ENCODE results near the gene NR5A1. TPM values are rescaled to one million over a fixed set of nuclear protein-coding genes. Genes with fewer than 3 reads are reported as not detected.
A peak's percentile ranks its signal among the peaks of the same experiment; 100 is the strongest.

NR5A1 gene
- total and polyA plus RNA-seq, 2 of the 13 experiments (the other 11 are each of a cell fraction or from before 2014, with no cell fraction given) = 28.9 to 44.7 TPM

DNA sequence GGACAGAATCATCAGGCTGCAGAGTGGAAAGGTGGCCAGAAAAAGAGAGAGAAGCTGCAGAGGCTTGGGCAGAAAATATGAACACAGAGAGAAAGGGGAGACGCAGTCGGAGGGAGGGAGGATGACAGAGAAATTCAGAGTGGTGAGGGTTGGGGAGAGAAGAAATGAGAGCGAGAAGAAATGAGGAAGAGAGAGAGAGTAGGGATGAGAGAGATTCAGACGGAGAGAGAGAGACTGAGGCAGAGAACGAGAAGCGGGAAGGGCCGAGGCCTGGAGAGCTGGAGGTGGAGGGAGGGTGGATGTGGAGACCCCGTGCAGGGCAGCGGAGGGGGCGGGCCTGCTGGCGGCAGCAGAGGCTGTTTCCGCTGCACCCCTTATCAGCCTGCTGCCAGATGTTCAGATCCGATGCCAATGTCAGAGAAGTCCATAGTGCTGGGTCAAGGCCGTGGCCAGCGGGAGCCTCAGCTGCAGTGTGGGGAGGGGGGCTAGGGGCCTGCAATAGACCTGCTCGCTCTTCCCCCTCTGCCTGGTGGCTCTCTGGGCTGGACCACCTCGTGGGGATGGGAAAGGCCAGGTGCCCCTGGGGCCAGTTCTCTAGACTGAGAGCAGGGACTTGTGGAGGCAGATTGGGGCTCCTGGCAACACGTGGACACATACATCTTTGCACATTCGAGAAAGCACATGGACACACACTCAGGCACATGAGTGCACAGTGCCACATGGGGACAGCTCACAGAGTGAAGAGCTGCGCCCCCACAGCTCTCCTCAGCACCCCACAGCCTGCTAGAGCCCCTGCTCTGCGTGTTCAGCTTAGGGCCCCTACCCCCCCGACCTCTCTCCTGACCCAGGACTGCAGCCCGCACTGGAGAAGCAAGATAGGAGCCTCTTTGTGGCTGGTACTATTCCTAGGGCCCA, 4.9 kb upstream of the NR5A1 start (continued):
- TF ChIP-seq TRIM22 (IDR thresholded peaks at IDR 0.05) (no peak), ZNF460 (CRISPR knock-in tag; IDR thresholded peaks at IDR 0.05; ENCODE audit: borderline replicate concordance) (no peak), ZNF891 (CRISPR knock-in tag; IDR thresholded peaks at IDR 0.05) (peak; percentile 43), DNMT3B (CRISPR knock-in tag; conservative IDR thresholded peaks at IDR 0.05) (no peak), ZFP82 (CRISPR knock-in tag; IDR thresholded peaks at IDR 0.05; ENCODE audit: borderline replicate concordance) (no peak), ZNF83 (CRISPR knock-in tag; IDR thresholded peaks at IDR 0.05; ENCODE audit: borderline replicate concordance) (no peak), HOXA5 (CRISPR knock-in tag; IDR thresholded peaks at IDR 0.05) (0 out of 2 replicates have a peak, but pooled peaks have one; percentile 44), SRSF1 (optimal IDR thresholded peaks at IDR 0.05; ENCODE audit: low read depth, low read length) (peak; percentile 59), ZFP90 (CRISPR knock-in tag; IDR thresholded peaks at IDR 0.05; ENCODE audit: borderline replicate concordance) (peak; percentile 56; the same call in 1 of the 2 replicates), RBAK (CRISPR knock-in tag; IDR thresholded peaks at IDR 0.05) (no peak), ZNF207 (IDR thresholded peaks at IDR 0.05; ENCODE audit: borderline replicate concordance) (no peak), PITX1 (CRISPR knock-in tag; IDR thresholded peaks at IDR 0.05) (peak; percentile 79), ZNF879 (CRISPR knock-in tag; IDR thresholded peaks at IDR 0.05) (no peak), WIZ (CRISPR knock-in tag; IDR thresholded peaks at IDR 0.05) (no peak), ZNF670 (CRISPR knock-in tag; IDR thresholded peaks at IDR 0.05; ENCODE audit: borderline replicate concordance) (peak; percentile 82; the same call in 1 of the 2 replicates), ERF (CRISPR knock-in tag; IDR thresholded peaks at IDR 0.05) (peak; percentile 58; the same call in 1 of the 2 replicates), ZNF800 (CRISPR knock-in tag; IDR thresholded peaks at IDR 0.05) (no peak), HNF4G (IDR thresholded peaks at IDR 0.05; ENCODE audit: borderline replicate concordance, low read depth, low read length) (peak; percentile 78), HNF4G (CRISPR knock-in tag; IDR thresholded peaks at IDR 0.05; ENCODE audit: borderline replicate concordance, low read depth) (no peak)
- TF ChIP-seq, protein P1, sequence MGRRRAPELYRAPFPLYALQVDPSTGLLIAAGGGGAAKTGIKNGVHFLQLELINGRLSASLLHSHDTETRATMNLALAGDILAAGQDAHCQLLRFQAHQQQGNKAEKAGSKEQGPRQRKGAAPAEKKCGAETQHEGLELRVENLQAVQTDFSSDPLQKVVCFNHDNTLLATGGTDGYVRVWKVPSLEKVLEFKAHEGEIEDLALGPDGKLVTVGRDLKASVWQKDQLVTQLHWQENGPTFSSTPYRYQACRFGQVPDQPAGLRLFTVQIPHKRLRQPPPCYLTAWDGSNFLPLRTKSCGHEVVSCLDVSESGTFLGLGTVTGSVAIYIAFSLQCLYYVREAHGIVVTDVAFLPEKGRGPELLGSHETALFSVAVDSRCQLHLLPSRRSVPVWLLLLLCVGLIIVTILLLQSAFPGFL (CRISPR knock-in tag; IDR thresholded peaks at IDR 0.05) = no peak
- TF ChIP-seq, protein P2, sequence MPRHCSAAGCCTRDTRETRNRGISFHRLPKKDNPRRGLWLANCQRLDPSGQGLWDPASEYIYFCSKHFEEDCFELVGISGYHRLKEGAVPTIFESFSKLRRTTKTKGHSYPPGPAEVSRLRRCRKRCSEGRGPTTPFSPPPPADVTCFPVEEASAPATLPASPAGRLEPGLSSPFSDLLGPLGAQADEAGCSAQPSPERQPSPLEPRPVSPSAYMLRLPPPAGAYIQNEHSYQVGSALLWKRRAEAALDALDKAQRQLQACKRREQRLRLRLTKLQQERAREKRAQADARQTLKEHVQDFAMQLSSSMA (CRISPR knock-in tag; IDR thresholded peaks at IDR 0.05) = 0 out of 2 replicates have a peak, but pooled peaks have one; percentile 45
- TF ChIP-seq, protein P3, sequence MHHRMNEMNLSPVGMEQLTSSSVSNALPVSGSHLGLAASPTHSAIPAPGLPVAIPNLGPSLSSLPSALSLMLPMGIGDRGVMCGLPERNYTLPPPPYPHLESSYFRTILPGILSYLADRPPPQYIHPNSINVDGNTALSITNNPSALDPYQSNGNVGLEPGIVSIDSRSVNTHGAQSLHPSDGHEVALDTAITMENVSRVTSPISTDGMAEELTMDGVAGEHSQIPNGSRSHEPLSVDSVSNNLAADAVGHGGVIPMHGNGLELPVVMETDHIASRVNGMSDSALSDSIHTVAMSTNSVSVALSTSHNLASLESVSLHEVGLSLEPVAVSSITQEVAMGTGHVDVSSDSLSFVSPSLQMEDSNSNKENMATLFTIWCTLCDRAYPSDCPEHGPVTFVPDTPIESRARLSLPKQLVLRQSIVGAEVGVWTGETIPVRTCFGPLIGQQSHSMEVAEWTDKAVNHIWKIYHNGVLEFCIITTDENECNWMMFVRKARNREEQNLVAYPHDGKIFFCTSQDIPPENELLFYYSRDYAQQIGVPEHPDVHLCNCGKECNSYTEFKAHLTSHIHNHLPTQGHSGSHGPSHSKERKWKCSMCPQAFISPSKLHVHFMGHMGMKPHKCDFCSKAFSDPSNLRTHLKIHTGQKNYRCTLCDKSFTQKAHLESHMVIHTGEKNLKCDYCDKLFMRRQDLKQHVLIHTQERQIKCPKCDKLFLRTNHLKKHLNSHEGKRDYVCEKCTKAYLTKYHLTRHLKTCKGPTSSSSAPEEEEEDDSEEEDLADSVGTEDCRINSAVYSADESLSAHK (CRISPR knock-in tag; IDR thresholded peaks at IDR 0.05; ENCODE audit: borderline replicate concordance) = no peak
